ENCODE results near the gene HOXD8.

DNA sequence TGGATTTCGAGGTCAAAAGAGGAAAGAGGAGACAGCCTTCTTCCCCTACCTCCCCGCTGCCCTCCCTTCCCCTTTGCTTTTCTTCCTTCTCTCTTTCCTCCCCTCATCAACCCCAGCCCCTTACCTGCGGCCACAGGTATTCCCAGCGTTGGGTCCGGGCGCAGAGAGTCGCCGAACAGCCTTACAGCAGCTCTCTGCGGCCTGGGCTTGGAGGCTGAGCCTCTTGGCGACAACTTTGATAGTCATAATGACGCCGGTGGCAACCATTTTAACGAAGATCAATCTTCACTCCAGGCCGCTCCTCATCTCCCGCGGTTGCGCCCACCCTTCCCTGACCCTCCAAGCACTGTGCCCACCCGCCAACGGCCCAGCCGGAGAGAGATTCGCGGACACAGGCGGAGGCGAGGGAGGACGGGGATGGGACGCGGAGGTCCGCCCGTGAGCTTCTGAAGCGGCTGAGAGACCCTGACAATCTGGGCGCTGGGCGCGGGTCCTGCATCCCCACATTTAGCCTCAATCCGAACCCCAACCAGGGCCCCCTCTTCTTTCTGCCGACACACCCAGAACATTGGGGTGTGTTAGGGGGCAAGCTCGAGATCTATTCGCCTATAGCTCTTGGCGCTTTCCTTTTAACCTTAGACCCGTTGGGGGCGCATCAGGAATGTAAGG lies 44.3 kb upstream of the HOXD8 start:
- TF ChIP-seq, protein P1, sequence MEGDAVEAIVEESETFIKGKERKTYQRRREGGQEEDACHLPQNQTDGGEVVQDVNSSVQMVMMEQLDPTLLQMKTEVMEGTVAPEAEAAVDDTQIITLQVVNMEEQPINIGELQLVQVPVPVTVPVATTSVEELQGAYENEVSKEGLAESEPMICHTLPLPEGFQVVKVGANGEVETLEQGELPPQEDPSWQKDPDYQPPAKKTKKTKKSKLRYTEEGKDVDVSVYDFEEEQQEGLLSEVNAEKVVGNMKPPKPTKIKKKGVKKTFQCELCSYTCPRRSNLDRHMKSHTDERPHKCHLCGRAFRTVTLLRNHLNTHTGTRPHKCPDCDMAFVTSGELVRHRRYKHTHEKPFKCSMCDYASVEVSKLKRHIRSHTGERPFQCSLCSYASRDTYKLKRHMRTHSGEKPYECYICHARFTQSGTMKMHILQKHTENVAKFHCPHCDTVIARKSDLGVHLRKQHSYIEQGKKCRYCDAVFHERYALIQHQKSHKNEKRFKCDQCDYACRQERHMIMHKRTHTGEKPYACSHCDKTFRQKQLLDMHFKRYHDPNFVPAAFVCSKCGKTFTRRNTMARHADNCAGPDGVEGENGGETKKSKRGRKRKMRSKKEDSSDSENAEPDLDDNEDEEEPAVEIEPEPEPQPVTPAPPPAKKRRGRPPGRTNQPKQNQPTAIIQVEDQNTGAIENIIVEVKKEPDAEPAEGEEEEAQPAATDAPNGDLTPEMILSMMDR (IDR thresholded peaks at IDR 0.05): no peak
- peak; percentile 99 for TF ChIP-seq EZH2phosphoT487 (IDR thresholded peaks at IDR 0.05)

All from neural progenitor cell (in vitro differentiated cells).